ENCODE data around the gene ELK4. TPM values are rescaled to one million over a fixed set of nuclear protein-coding genes. Genes with fewer than 3 reads are reported as not detected.

Gene ELK4
- polyA plus RNA-seq, 1 donor (not counting 4 experiments of a cell fraction or from before 2014, with no cell fraction given): 8.6 TPM

DNA sequence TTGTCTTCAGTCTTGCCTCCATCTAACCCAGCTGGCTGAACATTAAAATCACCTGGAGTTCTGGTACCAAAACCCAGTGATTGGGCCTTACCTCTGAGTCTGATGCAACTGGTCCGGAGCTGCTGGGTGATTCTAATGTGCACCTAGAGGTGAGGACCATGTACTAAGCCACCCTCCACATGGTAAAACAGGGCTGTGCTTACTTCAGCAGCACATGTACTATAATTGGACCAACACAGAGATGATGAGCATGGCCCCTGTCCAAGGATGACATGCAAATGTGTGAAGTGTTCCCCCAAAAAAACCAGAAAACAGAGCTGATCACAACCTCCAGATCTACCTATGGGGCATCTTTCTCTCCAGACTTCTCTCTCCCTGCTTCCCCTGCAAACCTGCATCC lies 37.0 kb downstream of the ELK4 start:
- no peak for FAIRE-seq
- no peaks in the 10 kb centered on the region for H3K9me3 ChIP-seq (ENCODE audit: control insufficient read depth, low read depth, low read length)
- H3K9me1 ChIP-seq (ENCODE audit: control insufficient read depth, extremely low read depth, insufficient read depth, low read length): no peaks in the 10 kb centered on the region
- H3K27ac ChIP-seq (ENCODE audit: control insufficient read depth, insufficient read depth, low read length): no peak overlapping the region
- no peaks in the 10 kb centered on the region for H3K79me2 ChIP-seq (ENCODE audit: control insufficient read depth, insufficient read depth, low read length)
- TF ChIP-seq, protein P1, sequence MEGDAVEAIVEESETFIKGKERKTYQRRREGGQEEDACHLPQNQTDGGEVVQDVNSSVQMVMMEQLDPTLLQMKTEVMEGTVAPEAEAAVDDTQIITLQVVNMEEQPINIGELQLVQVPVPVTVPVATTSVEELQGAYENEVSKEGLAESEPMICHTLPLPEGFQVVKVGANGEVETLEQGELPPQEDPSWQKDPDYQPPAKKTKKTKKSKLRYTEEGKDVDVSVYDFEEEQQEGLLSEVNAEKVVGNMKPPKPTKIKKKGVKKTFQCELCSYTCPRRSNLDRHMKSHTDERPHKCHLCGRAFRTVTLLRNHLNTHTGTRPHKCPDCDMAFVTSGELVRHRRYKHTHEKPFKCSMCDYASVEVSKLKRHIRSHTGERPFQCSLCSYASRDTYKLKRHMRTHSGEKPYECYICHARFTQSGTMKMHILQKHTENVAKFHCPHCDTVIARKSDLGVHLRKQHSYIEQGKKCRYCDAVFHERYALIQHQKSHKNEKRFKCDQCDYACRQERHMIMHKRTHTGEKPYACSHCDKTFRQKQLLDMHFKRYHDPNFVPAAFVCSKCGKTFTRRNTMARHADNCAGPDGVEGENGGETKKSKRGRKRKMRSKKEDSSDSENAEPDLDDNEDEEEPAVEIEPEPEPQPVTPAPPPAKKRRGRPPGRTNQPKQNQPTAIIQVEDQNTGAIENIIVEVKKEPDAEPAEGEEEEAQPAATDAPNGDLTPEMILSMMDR (optimal IDR thresholded peaks at IDR 0.05 in 1 of 3, IDR thresholded peaks at IDR 0.05 in 1 of 3, conservative IDR thresholded peaks at IDR 0.05 in 1 of 3; ENCODE audit: extremely low read depth in 1 of 3, insufficient read depth in 2 of 3, low read length in 3 of 3): no peak
- no peak for TF ChIP-seq EZH2 (IDR thresholded peaks at IDR 0.05; ENCODE audit: low read length)
- H3K36me3 ChIP-seq (ENCODE audit: control insufficient read depth in 2 of 2, extremely low read depth in 1 of 2, insufficient read depth in 2 of 2, low read length in 2 of 2): peaks cover 2 to 5% of the 10 kb centered on the region in 2 experiments
- H4K20me1 ChIP-seq (ENCODE audit: control insufficient read depth, extremely low read depth, insufficient read depth, low read length): no peaks in the 10 kb centered on the region
- no peak overlapping the region for H3K4me2 ChIP-seq (ENCODE audit: control insufficient read depth, extremely low read depth, insufficient read depth, low read depth, low read length)
- no peak overlapping the region for H3K9ac ChIP-seq (ENCODE audit: control insufficient read depth, extremely low read depth, insufficient read depth, low read length)
- H3K4me3 ChIP-seq (ENCODE audit: control insufficient read depth in 2 of 3, extremely low read depth in 1 of 3, insufficient read depth in 2 of 3, low read depth in 1 of 3, low read length in 3 of 3): no peak overlapping the region
- H3K4me1 ChIP-seq (ENCODE audit: control insufficient read depth, extremely low read depth, insufficient read depth, low read length): peaks cover 33% of the 10 kb centered on the region
- no peak for DNase-seq (ENCODE audit: low read depth, low spot score)
- no peaks in the 10 kb centered on the region for H3K27me3 ChIP-seq (ENCODE audit: control insufficient read depth, extremely low read depth, insufficient read depth, low read length)
- dilution Hi-C loops (cut with MboI; ENCODE audit: extremely low pct_ligation_motif_present, low sequenced_read_pairs): no loop called here
- no peak overlapping the region for H2AFZ ChIP-seq (ENCODE audit: control insufficient read depth, low read length)

DNA sequence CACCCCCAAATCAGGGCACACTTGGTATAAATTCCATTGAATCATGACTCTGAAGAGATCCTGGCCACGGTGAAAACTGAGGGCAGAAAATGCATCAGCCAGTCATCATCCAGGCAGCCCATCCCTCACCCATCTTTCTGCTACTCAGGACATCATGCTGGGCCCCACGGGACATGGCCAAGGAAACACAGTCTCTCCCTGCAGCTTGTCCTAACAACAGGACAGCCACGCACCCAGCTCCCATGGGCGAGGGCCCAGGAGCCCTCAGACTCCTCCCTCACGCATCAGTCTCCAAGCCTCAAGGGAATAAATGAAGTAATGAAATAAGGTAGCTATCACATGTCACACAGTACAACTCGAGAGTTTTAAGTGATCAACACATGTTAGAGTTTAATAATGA lies 37.8 kb downstream of the ELK4 start:
- Histone ChIP-seq H4K20me1 (ENCODE audit: control insufficient read depth, extremely low read depth, insufficient read depth, low read length) (no peaks in the 10 kb centered on the region), H3K27ac (ENCODE audit: control insufficient read depth, insufficient read depth, low read length) (no peak overlapping the region), H3K9me3 (ENCODE audit: control insufficient read depth, low read depth, low read length) (no peaks in the 10 kb centered on the region), H3K27me3 (ENCODE audit: control insufficient read depth, extremely low read depth, insufficient read depth, low read length) (no peaks in the 10 kb centered on the region), H3K9ac (ENCODE audit: control insufficient read depth, extremely low read depth, insufficient read depth, low read length) (no peak overlapping the region), H3K79me2 (ENCODE audit: control insufficient read depth, insufficient read depth, low read length) (no peaks in the 10 kb centered on the region), H3K9me1 (ENCODE audit: control insufficient read depth, extremely low read depth, insufficient read depth, low read length) (no peaks in the 10 kb centered on the region), H2AFZ (ENCODE audit: control insufficient read depth, low read length) (no peak overlapping the region), H3K4me1 (ENCODE audit: control insufficient read depth, extremely low read depth, insufficient read depth, low read length) (peaks cover 24% of the 10 kb centered on the region), H3K4me2 (ENCODE audit: control insufficient read depth, extremely low read depth, insufficient read depth, low read depth, low read length) (no peak overlapping the region), H3K36me3 (ENCODE audit: control insufficient read depth in 2 of 2, extremely low read depth in 1 of 2, insufficient read depth in 2 of 2, low read length in 2 of 2) (peaks cover 2 to 5% of the 10 kb centered on the region in 2 experiments), H3K4me3 (ENCODE audit: control insufficient read depth in 2 of 3, extremely low read depth in 1 of 3, insufficient read depth in 2 of 3, low read depth in 1 of 3, low read length in 3 of 3) (no peak overlapping the region)
- dilution Hi-C loops (cut with MboI; ENCODE audit: extremely low pct_ligation_motif_present, low sequenced_read_pairs): no loop called here
- TF ChIP-seq, protein P1 (optimal IDR thresholded peaks at IDR 0.05 in 1 of 3, IDR thresholded peaks at IDR 0.05 in 1 of 3, conservative IDR thresholded peaks at IDR 0.05 in 1 of 3; ENCODE audit: extremely low read depth in 1 of 3, insufficient read depth in 2 of 3, low read length in 3 of 3): no peak
- TF ChIP-seq EZH2 (IDR thresholded peaks at IDR 0.05; ENCODE audit: low read length): no peak
- no peak for FAIRE-seq
- no peak for DNase-seq (ENCODE audit: low read depth, low spot score)
